Fibroblast of villous mesenchyme (primary cell): ENCODE measurements around the gene FADS1. TPM values are rescaled to one million over a fixed set of nuclear protein-coding genes. Genes with fewer than 3 reads are reported as not detected.

ENCODE experiments used
- DNase-seq: peaks from one replicate; pipeline ENCODE4 v3.0.0-alpha.2; 2010; ENCODE audit warnings: low read depth
- H3K4me3 ChIP-seq: 2 replicates; pipeline ENCODE4 v1.5.1; 2011; ENCODE audit warnings: low read depth, mild to moderate bottlenecking, low read length
- total RNA-seq: library from RNA; depleted of rRNA; stranded (reverse); fragments of >200 nt; gene quantifications from 2 replicates; pipeline ENCODE4 v1.2.3, GENCODE V29; 2012
- TF ChIP-seq, protein P1 (sequence below): IDR thresholded peaks from 2 replicates; pipeline ENCODE4 v1.5.1; 2012; ENCODE audit warnings: low read depth, mild to moderate bottlenecking, low read length; ENCODE audit not compliant: insufficient read depth

FADS1 gene
- total RNA-seq, 1 donor, result 244 TPM

- no peak for DNase-seq
- TF ChIP-seq, protein P1, sequence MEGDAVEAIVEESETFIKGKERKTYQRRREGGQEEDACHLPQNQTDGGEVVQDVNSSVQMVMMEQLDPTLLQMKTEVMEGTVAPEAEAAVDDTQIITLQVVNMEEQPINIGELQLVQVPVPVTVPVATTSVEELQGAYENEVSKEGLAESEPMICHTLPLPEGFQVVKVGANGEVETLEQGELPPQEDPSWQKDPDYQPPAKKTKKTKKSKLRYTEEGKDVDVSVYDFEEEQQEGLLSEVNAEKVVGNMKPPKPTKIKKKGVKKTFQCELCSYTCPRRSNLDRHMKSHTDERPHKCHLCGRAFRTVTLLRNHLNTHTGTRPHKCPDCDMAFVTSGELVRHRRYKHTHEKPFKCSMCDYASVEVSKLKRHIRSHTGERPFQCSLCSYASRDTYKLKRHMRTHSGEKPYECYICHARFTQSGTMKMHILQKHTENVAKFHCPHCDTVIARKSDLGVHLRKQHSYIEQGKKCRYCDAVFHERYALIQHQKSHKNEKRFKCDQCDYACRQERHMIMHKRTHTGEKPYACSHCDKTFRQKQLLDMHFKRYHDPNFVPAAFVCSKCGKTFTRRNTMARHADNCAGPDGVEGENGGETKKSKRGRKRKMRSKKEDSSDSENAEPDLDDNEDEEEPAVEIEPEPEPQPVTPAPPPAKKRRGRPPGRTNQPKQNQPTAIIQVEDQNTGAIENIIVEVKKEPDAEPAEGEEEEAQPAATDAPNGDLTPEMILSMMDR, result no peak
- no peak overlapping the region for H3K4me3 ChIP-seq
These were observed 40.9 kb downstream of the FADS1 start for GRCh38 chr11:61775606-61776554.

DNA sequence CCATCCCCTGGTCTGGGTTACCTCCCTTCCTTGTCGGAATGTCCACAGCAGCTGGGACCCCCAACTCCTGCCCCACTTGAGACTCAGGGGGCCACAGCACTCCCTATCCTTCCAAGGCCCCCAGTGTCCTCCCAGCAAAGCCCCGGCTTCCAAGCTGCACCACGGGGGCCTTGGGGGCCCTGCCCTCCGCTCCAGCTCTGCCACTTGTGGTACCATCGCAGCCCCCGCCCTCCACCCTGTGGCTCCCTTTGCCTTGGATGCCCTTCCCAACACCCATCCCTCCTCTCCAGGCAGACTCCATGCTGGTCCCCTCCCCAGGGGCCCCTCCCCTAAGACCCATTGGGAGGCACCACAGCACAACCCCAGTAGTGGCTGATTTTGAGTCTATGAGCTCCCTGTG, 41.7 kb downstream of the FADS1 start:
- no peak for DNase-seq
- no peak overlapping the region for H3K4me3 ChIP-seq
- TF ChIP-seq, protein P1, result no peak

DNA sequence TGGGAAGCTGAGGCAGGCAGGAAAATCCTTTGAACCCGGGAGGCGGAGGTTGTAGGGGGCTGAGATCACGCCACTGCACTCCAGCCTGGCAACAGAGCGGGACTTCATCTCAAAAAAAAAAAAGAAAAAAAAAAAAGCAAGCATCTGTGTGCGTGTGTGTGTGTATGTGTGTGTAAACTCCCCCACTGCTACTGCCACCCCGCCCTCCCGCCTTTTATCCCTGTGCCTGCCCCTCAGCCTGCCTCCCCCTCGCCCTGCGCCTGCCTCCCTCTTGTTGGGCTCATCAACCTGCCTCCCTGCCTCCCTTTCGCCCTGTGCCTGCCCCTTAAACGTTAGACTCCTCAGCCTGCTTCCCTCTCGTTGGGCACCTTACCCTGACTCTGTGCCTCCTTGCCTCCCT, 42.4 kb downstream of the FADS1 start:
- no peak for DNase-seq
- TF ChIP-seq, protein P1, result no peak
- H3K4me3 ChIP-seq, result no peak overlapping the region

DNA sequence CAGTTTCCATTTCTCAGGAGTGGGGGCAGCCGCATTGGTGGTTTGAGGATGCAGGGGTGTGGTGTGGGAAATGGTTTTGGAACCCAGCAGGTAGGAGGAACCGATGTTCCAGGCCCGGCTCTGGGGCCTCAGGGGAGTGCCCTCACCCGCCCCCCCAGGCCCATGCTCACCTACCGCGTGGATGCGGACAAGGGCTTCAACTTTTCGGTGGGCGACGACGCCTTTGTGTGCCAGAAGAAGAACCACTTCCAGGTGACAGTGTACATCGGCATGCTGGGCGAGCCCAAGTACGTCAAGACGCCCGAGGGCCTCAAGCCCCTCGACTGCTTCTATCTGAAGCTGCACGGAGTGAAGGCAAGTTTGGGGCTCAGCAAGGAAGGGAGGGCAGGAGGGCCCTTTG, 43.0 kb downstream of the FADS1 start:
- TF ChIP-seq, protein P1, result no peak
- DNase-seq, result no peak
- no peak overlapping the region for H3K4me3 ChIP-seq

GRCh38 chr11:61773356-61773755, 43.4 kb downstream of the FADS1 start:
- no peak overlapping the region for H3K4me3 ChIP-seq
- DNase-seq, result no peak
- TF ChIP-seq, protein P1, result no peak

GRCh38 chr11:61771985-61772455, 44.8 kb downstream of the FADS1 start:
- no peak for DNase-seq
- no peak overlapping the region for H3K4me3 ChIP-seq
- TF ChIP-seq, protein P1, result no peak
